WTC11 (cell line): Measurements from ENCODE around the gene LDLRAD2. TPM values are rescaled to one million over a fixed set of nuclear protein-coding genes. Genes with fewer than 3 reads are reported as not detected.
A peak's percentile ranks its signal among the peaks of the same experiment; 100 is the strongest.

Source experiments
- ATAC-seq: fragments of 200-7000 bp; cut with Tn5 transposase; 2 replicates; pipeline ENCODE4 v1.10.0; 2021; ENCODE audit warnings: mild to moderate bottlenecking, moderate library complexity
- CTCF ChIA-PET: fragments of 300-600 bp; sonication (Branson Sonifier 250); formaldehyde crosslinking; loops from one replicate; lab custom pipeline; 2021; ENCODE audit warnings: antibody characterized with exemption; lab: Charles Lee
- POLR2A ChIA-PET: fragments of 350-600 bp; sonication (Branson Sonifier 250); formaldehyde crosslinking; loops from one replicate; lab custom pipeline; 2021; ENCODE audit warnings: antibody characterized with exemption; lab: Charles Lee
- DNase-seq: peaks from one replicate; pipeline ENCODE4 v3.0.0; 2021; ENCODE audit warnings: low spot score
- H3K27ac Mint-ChIP-seq: 2 replicates; pipeline ENCODE4 v1.8.0; 2021; ENCODE audit warnings: mixed read lengths
- H3K27me3 Mint-ChIP-seq: 2 replicates; pipeline ENCODE4 v1.8.0; 2021; ENCODE audit warnings: low read depth, mild to moderate bottlenecking, moderate library complexity, mixed read lengths
- H3K36me3 Mint-ChIP-seq: 2 replicates; pipeline ENCODE4 v1.8.0; 2021; ENCODE audit warnings: mixed read lengths
- H3K4me1 Mint-ChIP-seq: 2 replicates; pipeline ENCODE4 v1.8.0; 2022; ENCODE audit warnings: mixed read lengths
- H3K4me3 Mint-ChIP-seq: 2 replicates; pipeline ENCODE4 v1.8.0; 2021; ENCODE audit warnings: mild to moderate bottlenecking, moderate library complexity, mixed read lengths
- H3K9me3 Mint-ChIP-seq: 2 replicates; pipeline ENCODE4 v1.8.0; 2021; ENCODE audit warnings: mixed read lengths
- AR ChIP-seq: fragments of 250-450 bp; sonication (Bioruptor Pico); IDR thresholded peaks from 2 replicates; pipeline ENCODE4 v1.9.0; 2021; ENCODE audit warnings: mild to moderate bottlenecking
- ATF2 ChIP-seq: sonication (generic); formaldehyde crosslinking; IDR thresholded peaks from 2 replicates; pipeline ENCODE4 v1.8.1; 2022; ENCODE audit warnings: low read depth, missing genetic modification reagents, borderline replicate concordance
- ATF6 ChIP-seq: sonication (generic); formaldehyde crosslinking; IDR thresholded peaks from 2 replicates; pipeline ENCODE4 v1.8.1; 2023; ENCODE audit warnings: mild to moderate bottlenecking, missing genetic modification reagents
- CREM ChIP-seq: sonication (generic); formaldehyde crosslinking; IDR thresholded peaks from 2 replicates; pipeline ENCODE4 v1.8.1; 2022; ENCODE audit warnings: mild to moderate bottlenecking, missing genetic modification reagents, moderate library complexity
- FOXK1 ChIP-seq: sonication (generic); formaldehyde crosslinking; IDR thresholded peaks from 2 replicates; pipeline ENCODE4 v1.8.0; 2022; ENCODE audit warnings: mild to moderate bottlenecking, moderate library complexity, missing genetic modification reagents
- IRF1 ChIP-seq: sonication (generic); formaldehyde crosslinking; IDR thresholded peaks from 2 replicates; pipeline ENCODE4 v1.8.0; 2023; ENCODE audit warnings: missing genetic modification reagents
- JUN ChIP-seq: sonication (generic); formaldehyde crosslinking; IDR thresholded peaks from 2 replicates; pipeline ENCODE4 v1.8.0; 2023; ENCODE audit warnings: mild to moderate bottlenecking, missing genetic modification reagents
- MAX ChIP-seq: sonication (generic); formaldehyde crosslinking; IDR thresholded peaks from 2 replicates; pipeline ENCODE4 v1.8.0; 2022; ENCODE audit warnings: mild to moderate bottlenecking, missing genetic modification reagents
- MXD4 ChIP-seq: fragments of 250-450 bp; sonication (Bioruptor Pico); IDR thresholded peaks from 2 replicates; pipeline ENCODE4 v1.8.0; 2021; ENCODE audit warnings: mild to moderate bottlenecking, moderate library complexity, borderline replicate concordance
- NFE2L1 ChIP-seq: sonication (generic); formaldehyde crosslinking; IDR thresholded peaks from 2 replicates; pipeline ENCODE4 v1.8.1; 2023; ENCODE audit warnings: missing genetic modification reagents
- PREB ChIP-seq: sonication (generic); formaldehyde crosslinking; IDR thresholded peaks from 2 replicates; pipeline ENCODE4 v1.8.1; 2022; ENCODE audit warnings: mild to moderate bottlenecking, missing genetic modification reagents, moderate library complexity, borderline replicate concordance
- TEAD1 ChIP-seq: sonication (generic); formaldehyde crosslinking; IDR thresholded peaks from 2 replicates; pipeline ENCODE4 v1.8.0; 2022; ENCODE audit warnings: mild to moderate bottlenecking, missing genetic modification reagents
- ZMAT4 ChIP-seq: fragments of 250-450 bp; sonication (Bioruptor Pico); IDR thresholded peaks from 2 replicates; pipeline ENCODE4 v1.9.0; 2021; ENCODE audit warnings: mild to moderate bottlenecking
- ZNF219 ChIP-seq: sonication (generic); formaldehyde crosslinking; IDR thresholded peaks from 2 replicates; pipeline ENCODE4 v1.8.0; 2023; ENCODE audit warnings: missing genetic modification reagents, mild to moderate bottlenecking, borderline replicate concordance
- ZNF512 ChIP-seq: sonication (generic); formaldehyde crosslinking; IDR thresholded peaks from 2 replicates; pipeline ENCODE4 v1.8.1; 2022; ENCODE audit warnings: missing genetic modification reagents, borderline replicate concordance
- total RNA-seq: library from RNA; stranded (reverse); gene quantifications from 3 replicates; pipeline ENCODE4 v1.2.3, GENCODE V29; 2021
- TF ChIP-seq, protein P1 (sequence below): sonication (generic); formaldehyde crosslinking; IDR thresholded peaks from 2 replicates; pipeline ENCODE4 v1.8.1; 2023; ENCODE audit warnings: mild to moderate bottlenecking, missing genetic modification reagents

LDLRAD2 gene
- total RNA-seq, 1 experiment from 2014 or later, result 0.63 TPM

GRCh38 chr1:21834666-21835065, 22.6 kb downstream of the LDLRAD2 start:
- CTCF ChIA-PET, result no interaction called here
- no peak for ATAC-seq
- no peaks in the 10 kb centered on the region for H3K27me3 Mint-ChIP-seq
- POLR2A ChIA-PET, result no interaction called here
- H3K4me1 Mint-ChIP-seq, result no peaks in the 10 kb centered on the region
- peaks cover 19% of the 10 kb centered on the region for H3K9me3 Mint-ChIP-seq
- H3K36me3 Mint-ChIP-seq, result peaks cover 60% of the 10 kb centered on the region
- no peak for DNase-seq
- 0 out of 2 replicates have a peak overlapping the region, but pooled peaks have one; percentile 7 for H3K27ac Mint-ChIP-seq
- TF ChIP-seq ZNF219 (no peak), NFE2L1 (no peak), PREB (CRISPR knock-in tag) (no peak), ATF6 (no peak), ATF2 (CRISPR knock-in tag) (no peak), FOXK1 (CRISPR knock-in tag) (no peak), TEAD1 (CRISPR knock-in tag) (no peak), AR (CRISPR knock-in tag) (no peak), IRF1 (CRISPR knock-in tag) (no peak), MXD4 (CRISPR knock-in tag) (no peak), ZNF512 (CRISPR knock-in tag) (no peak)
- TF ChIP-seq, protein P1, sequence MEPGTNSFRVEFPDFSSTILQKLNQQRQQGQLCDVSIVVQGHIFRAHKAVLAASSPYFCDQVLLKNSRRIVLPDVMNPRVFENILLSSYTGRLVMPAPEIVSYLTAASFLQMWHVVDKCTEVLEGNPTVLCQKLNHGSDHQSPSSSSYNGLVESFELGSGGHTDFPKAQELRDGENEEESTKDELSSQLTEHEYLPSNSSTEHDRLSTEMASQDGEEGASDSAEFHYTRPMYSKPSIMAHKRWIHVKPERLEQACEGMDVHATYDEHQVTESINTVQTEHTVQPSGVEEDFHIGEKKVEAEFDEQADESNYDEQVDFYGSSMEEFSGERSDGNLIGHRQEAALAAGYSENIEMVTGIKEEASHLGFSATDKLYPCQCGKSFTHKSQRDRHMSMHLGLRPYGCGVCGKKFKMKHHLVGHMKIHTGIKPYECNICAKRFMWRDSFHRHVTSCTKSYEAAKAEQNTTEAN (CRISPR knock-in tag), result no peak
- no peak overlapping the region for H3K4me3 Mint-ChIP-seq

DNA sequence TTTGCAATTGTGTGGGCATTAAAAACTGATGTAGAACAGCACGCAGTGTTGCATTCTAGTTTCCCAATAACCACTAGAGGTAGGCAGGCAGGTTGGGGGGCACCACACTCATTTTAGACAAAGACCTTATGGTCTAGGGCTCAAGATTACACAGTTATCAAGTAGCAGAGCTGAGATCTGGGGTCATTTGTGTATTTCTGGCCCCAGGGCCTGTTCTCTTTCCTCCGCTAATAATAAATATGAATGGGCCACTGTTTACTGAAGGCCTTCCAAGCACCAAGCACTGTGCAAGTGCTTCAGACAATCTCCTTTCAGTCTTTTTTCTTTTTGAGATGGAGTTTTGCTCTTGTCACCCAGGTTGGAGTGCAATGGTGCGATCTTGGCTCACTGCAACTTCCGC, 23.9 kb downstream of the LDLRAD2 start:
- H3K36me3 Mint-ChIP-seq, result peaks cover 64% of the 10 kb centered on the region
- CTCF ChIA-PET, result no interaction called here
- TF ChIP-seq ZMAT4 (CRISPR knock-in tag), result no peak
- no peak for TF ChIP-seq ZNF512 (CRISPR knock-in tag)
- no peak for TF ChIP-seq CREM
- no peak for TF ChIP-seq MAX (CRISPR knock-in tag)
- no peak for TF ChIP-seq JUN
- POLR2A ChIA-PET, result no interaction called here
- no peak overlapping the region for H3K4me3 Mint-ChIP-seq
- no peaks in the 10 kb centered on the region for H3K4me1 Mint-ChIP-seq
- peaks cover 19% of the 10 kb centered on the region for H3K9me3 Mint-ChIP-seq
- ATAC-seq (no peak), DNase-seq (no peak)
- no peak overlapping the region for H3K27ac Mint-ChIP-seq
- H3K27me3 Mint-ChIP-seq, result no peaks in the 10 kb centered on the region
